NCI-H510A (cell line): ENCODE data around the gene IL12B.
"Not testable (repeated sequence)": the region's sequence is repeated elsewhere in the genome, so short reads cannot be mapped to it uniquely, and the experiment has no call there.

Source experiments
- DNase-seq: peaks from one replicate; lab custom pipeline; 2025; lab: John Stamatoyannopoulos, UW

IL12B gene

DNA sequence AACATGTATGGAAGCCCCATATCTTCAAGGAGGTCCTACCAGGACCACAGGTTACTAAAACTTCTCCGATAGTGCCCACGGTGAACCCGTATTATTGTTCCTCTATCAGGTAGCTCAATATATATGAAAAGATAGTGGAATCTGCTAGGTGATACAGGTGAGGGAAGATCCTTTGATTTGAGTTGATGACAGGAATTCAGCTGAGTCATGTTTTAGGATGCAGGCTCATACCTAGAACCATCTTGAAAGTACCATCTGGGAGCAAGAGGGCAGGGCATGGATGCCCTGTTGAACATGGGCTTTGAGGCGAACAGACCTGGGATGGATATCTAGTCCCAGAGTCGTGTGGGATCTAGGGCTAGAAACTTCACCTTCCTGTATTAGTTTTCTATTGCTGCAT lies 35.4 kb downstream of the IL12B start:
- DNase-seq: no peak

DNA sequence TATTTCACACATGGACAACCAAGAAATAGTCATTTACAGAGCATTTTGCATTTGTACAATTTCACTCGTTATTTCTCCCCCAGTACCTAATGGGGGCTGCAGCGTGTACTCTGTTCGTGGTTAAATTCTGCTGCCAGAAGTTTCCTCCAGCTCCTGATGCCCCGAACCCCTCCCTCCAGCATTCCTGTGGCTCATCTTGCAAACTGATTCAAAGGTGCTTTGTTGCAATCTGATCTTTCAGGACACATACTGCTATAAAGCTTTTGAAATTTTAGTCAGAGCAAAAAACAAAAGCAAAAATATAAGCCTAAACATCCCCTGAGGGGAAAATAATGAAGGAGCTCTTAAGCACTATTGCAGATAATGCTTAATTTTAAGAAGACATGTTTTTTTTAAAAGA lies 39.5 kb downstream of the IL12B start:
- no peak for DNase-seq

- DNase-seq: no peak
Measured at GRCh38 chr5:159286420-159287035, 43.8 kb downstream of the IL12B start.

- DNase-seq: no peak
Measured at GRCh38 chr5:159274676-159275075, 55.6 kb downstream of the IL12B start.

- no peak for DNase-seq
Measured at GRCh38 chr5:159273923-159274322, 56.4 kb downstream of the IL12B start.

DNA sequence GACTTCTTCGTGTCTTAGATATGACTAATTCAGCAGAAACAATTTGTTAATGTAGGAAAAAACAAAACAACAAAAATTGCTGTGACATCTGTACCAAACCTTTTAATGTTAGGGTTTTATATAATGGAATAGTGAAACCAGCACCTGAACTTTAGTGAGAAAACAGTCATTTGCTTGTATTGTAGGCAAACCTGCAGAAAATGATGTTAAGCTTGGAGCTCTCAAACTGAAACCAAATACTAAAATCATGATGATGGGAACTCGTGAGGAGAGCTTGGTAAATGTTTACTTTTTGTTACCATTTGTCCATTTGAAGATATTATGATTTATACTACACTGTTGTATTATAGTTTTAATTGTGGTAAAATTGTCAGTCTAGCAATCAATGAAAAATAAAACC lies 60.6 kb downstream of the IL12B start:
- DNase-seq: no peak

DNA sequence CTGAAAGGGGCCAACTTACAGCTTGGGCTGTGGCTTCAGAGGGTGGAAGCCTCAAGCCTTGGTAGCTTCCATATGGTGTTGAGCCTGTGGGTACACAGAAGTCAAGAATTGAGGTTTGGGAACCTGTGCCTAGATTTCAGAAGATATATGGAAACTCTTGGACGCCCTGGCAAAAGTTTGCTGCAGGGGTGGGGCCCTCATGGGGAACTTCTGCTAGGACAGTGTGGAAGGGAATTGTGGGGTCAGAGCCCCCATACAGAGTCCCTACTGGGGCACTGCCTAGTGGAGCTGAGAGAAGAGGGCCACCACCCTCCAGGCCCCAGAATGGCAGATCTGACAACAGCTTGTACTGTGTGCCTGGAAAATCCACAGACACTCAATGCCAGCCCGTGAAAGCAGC lies 63.5 kb downstream of the IL12B start:
- not testable (repeated sequence) for DNase-seq
